Astrocyte (in vitro differentiated cells and primary cell): ENCODE data around the gene SVEP1.

ENCODE experiments used
- CTCF ChIP-seq: IDR thresholded peaks from 2 replicates; pipeline ENCODE4 v1.5.1; 2011; ENCODE audit warnings: low read depth, mild to moderate bottlenecking, inconsistent platforms, low read length, moderate library complexity; ENCODE audit not compliant: insufficient read depth
- EZH2 ChIP-seq: IDR thresholded peaks from 2 replicates; pipeline ENCODE4 v1.6.1; 2012; ENCODE audit warnings: mild to moderate bottlenecking, low read length, inconsistent platforms; ENCODE audit not compliant: insufficient read depth

DNA sequence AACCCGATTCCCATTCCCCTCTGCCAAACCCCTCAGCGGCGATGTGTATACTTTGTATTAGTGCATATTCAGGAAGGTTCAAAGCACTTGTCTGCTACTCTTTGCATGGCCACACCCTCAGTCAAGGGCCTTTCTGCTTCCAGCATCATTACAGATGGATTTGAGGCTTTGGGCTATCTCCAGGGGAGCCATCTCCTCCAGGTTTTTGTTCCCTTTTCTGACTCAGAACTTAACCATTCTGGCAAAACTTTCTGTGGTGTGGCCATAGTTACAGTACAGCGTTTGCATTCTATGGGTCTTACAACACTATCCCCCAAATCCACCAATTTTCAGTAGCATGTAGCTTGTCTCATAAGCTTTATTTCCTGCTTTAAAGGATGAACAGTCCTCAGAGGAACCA lies 36.0 kb upstream of the SVEP1 start:
- TF ChIP-seq EZH2 (no peak), CTCF (no peak)
